NCI-H1092 (cell line): Measurements from ENCODE around the gene PTPRD.
A peak's percentile ranks its signal among the peaks of the same experiment; 100 is the strongest.

Source experiments
- DNase-seq: peaks from one replicate; lab custom pipeline; 2025; lab: John Stamatoyannopoulos, UW

The PTPRD gene

DNA sequence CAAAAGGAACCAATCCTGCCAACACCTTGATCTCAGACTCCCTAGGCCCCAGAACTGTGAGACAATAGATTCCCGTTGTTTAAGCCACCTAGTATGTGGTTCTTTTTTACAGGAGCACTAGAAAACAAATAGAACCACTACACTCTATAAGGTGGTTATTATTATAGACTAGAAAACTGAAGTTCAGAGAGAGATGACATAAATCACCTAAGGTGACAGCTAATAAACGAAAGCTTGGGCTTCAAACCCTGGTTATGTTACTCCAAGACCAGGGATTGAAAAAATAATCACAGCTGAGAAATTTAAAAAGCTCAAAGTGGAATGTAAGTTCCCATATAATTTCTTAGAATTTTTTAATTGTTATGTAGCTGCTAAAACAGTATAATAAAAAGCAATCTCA lies 2097.1 kb downstream of the PTPRD start:
- DNase-seq = no peak

GRCh38 chr9:8514760-8515159 lies 2098.0 kb downstream of the PTPRD start:
- DNase-seq = no peak

DNA sequence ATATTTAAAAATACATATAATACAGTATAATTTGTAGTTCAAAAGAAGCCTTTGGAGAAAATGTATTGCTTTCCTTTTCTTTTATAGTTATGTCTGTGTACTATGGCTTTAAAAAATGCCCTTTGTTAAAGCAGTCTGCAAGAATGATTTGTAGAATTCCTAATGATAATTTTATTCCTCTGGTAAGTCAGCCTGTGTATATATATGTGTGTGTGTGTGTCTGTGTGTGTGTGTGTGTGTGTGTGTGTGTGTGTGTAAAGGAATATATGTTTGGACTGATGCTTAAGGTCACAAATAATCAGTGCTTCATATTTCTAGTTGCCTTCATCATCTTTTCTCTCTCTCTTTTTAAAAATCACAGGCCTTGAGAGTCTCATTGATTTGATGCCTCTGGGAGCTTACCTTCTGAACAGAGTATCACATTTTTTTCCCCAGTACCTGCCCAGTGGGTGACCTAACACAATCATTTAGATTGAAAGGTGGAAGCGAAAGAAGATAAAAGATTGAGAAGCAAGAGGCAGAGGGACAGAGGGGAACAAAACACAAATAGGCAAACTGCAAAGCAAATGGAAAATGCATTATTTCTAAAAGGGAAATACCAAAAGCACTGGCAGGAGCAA lies 2104.0 kb downstream of the PTPRD start:
- DNase-seq = no peak

GRCh38 chr9:8494571-8494970 lies 2118.2 kb downstream of the PTPRD start:
- no peak for DNase-seq

GRCh38 chr9:8492679-8493078 lies 2120.1 kb downstream of the PTPRD start:
- DNase-seq = no peak

DNA sequence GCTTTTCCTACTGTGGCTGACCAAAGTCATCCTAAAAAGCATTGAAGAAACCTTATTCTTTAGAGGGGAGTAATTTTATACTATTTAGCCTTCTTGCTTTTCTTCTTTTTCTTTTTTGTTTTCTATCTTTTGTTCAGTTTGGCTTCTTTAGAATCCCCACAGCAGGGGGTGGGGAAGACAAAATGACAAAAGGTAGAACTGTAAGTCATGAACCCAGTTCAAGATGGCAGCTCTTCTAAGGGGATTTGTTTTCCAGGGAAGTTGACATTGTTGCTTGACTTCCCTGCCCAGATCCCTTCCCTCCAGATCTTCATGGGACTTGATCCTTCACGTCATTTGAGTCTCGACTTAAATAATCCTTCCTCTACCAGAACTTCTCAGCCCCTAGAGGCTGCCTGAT lies 2120.8 kb downstream of the PTPRD start:
- no peak for DNase-seq

DNA sequence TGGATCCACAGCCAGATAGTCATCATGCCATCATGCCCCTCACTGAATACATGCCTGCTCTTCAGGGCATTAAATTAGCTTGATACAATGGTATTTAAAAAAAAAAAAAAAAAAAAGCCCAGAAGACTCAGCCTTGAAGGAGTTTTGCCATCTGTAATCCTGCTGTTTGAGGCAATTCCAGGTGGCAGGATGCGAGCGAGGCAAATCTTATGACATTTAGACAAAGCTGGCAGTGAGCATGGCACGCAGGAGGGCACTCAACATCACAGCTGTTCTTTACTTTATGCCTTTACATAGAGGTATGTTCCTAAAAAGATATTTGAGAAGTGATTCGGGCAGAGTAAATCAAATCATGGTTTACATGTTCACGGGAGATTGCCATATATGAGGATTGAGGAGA lies 2121.2 kb downstream of the PTPRD start:
- DNase-seq = no peak

GRCh38 chr9:8489835-8490234 lies 2123.0 kb downstream of the PTPRD start:
- no peak for DNase-seq

DNA sequence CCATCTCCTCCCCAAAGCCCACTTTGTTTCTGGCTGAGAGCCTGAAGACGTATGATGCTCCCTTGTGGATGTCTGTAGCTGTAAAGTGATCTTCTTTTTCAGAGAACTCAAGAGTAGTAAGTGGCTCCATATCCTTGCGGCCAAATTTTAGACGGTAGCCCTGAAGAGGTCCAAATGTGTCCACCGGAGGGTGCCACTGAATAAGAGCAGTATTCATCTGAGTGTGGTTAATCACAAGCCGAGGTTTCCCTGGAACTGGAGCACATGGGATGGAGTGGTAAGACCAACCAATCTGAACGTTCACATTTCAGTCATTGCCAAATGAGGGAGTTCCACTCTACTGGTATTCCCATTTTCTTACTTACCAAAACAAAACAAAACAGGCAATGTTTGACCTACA lies 2126.7 kb downstream of the PTPRD start:
- peak; percentile 45 for DNase-seq

DNA sequence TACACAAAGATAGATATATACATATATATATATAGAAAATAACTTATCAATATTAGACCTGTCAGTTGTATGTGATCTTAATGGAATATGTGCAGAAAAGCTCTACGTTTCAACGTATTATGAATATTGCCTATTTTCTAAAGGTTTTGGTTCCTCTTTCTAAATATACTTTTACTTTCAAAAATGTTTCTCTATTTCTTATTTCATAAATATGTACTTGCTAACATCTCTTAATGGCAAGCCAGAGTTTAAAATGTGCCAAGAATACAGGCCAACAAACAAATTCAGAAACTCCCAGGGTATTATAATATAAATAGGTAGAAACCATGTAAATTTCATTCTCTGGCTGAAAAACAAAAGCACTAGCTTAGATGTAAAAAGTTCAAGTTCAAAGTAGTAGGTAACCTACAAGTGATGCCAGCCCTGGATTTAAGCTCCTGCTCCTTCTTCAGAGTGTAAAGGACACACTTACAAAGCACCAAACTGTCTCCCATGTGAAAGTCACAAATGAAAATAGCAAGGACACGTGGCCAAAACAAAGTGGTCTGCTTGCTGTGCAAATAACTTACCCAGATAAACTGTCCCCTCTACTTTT lies 2128.1 kb downstream of the PTPRD start:
- DNase-seq = no peak

DNA sequence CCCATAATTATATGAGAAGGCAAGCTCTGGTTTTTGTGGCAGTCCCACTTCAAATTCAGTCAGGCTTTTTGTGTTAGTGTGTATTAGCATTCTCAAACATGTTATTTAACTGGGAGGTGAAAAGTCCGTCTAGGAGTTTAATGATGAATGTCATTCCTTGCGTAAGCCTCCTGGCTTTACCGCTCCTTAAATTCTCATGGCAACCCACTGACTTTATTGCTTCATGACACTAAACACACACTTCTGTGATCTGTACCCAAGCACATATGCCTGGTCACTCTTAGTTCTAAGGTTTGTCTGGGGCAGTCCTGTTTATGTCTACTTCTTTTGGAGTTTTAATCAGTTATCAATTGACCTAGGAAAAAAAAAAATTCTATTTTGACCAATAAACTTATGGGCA lies 2135.4 kb downstream of the PTPRD start:
- no peak for DNase-seq

- DNase-seq = no peak
Measured at GRCh38 chr9:8474937-8475336, 2137.9 kb downstream of the PTPRD start.

DNA sequence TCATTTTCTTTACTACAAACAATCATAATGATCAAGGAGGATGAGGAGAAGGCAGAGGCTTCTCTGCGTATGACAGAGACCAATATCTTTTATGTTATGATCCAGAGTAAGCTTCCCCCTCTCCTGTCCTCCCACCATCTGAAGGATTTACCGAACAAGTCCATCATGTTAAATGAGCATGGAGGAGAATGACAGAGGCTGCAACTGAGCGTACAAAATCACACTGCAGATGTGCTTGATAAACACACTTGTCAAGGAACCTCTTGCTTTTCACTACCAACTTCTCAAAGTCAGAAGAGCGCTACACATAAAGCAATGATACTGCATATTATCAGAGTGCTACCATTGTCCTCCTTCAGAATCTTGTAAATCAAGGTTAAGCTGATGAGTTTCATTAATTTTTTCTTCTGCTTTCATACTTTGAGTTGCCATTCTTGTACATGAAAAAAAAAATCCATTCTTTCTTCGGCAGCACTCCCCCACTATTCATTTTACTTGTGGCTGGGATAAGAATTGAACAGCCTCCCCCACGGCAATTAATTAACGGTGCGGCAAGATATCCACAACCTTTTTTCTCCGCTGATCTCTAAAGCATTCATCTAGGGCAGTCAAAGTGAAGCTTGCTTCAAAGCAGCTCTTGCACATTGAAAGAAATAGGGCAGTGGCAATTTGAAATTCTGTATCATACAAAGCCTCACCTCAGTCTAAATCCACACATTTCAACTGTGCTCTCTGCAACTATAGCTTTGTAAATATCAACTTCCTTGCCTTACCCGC lies 2139.4 kb downstream of the PTPRD start:
- DNase-seq = no peak

DNA sequence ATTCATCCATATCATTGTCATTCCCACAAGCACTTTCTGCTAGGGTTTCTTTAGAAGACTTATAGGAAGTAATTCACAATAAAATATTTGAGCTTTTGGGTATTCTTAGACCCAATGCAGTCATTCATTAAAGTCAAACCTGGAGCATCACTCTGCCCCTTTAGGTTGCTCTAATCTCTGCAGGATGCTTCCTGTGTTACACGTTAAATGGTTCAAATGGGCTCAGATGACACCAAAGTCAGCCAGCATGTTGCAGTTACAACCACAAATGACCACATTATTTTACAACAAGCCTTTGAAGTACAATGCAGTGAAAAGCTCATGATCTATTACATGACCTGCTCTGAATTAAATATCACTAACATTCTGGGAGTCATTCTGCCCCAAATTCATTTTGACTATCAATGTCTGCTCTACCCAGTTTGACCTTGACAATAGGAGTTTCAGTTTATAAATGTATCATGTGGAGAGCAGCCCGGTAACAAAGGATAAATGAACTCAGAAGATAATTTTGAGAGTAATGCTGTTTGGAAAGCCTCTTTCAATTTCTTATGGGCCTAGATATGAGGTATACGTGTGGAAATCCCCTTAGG lies 2144.7 kb downstream of the PTPRD start:
- no peak for DNase-seq

DNA sequence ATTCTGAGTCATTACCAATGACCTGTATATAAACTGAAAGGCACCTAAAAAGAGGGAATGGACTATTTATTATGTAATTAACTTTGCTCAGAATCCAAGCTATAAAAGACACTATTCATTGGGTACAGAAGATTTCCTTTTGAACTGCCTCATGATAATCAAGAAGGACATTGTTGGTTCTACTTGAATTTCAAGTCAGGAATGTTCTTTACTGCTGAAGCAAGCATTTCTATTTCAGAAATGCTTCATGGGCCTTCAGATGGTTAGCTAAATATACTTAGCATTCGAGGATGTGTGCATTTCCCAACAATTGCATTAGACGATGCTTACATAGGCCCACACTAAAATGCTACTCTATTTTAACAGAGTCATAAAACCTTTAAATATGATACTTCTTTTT lies 2155.0 kb downstream of the PTPRD start:
- no peak for DNase-seq

DNA sequence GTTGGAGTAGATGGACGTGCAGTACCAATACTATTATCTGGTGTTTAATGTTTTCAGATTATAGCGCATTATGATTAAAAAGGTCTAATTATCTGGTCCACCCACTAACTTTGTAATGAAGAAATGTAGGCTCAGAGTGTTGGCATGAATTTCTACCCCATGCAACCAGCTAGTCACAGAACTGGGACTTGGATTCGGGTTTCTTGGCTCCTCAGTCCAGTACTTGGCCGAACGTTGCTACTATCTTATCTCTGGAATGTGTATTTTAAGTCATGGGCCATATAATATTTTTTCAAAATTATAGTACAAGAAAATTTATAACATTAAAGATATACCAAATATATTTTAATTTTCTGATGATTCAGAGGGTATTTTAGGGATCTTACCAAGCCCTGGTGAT lies 2155.7 kb downstream of the PTPRD start:
- DNase-seq = no peak

DNA sequence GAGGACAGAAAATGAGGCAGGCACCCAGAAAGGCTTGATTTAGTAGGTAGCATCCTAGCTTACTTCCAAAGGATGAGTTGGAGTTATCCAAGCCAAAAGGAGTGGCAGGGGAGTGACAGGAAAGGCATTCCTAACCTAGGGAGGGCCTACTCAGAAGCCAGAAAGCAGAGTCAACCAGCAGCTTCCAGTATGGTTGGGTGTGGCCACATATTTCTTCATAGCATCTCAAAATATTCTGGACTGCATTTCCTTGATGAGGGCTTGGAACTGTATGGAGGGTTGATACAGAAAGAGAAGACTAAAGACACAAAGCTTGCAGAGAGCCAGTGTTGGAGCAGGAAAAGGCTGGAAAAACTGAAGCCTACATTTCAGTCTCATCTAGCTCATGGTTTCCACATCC lies 2156.5 kb downstream of the PTPRD start:
- DNase-seq = no peak

- DNase-seq = no peak
Measured at GRCh38 chr9:8450810-8451545, 2161.8 kb downstream of the PTPRD start.

DNA sequence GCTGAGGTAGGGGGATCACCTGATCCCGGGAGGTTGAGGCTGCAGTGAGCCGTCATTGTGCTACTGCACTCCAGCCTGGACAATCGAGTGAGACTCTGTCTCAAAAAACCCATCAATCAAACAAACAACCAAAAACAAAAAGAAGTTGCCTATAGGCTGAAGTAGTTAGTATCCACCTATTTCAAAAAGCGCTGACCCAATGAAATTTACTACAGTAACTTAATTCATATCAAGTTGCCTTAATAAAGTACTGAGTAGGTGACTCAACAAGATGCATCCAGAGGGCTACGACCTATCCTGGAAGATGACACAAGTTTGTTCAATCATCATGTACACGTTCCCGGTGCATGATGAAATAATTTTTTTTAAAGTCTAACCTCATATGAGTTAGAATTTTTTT lies 2164.6 kb downstream of the PTPRD start:
- DNase-seq = no peak

DNA sequence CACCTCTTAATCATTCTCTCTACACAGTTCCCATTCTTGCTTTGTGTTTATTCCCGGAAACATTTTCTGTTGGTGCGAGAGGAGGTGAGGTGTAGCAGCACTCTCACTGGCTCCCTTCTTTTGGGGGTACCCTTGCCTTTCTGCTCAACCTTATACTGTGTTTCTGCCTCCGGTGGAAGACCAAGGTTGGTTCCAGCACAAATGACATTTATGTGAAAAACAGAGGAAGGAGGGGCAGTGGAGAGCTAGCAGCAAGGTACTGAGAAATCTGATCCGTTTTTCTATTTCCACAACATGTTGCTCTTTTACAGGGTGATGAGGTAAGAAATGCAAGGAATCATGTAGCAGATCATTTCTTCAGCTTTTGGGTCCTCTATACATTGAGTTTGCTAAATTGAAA lies 2165.2 kb downstream of the PTPRD start:
- no peak for DNase-seq

DNA sequence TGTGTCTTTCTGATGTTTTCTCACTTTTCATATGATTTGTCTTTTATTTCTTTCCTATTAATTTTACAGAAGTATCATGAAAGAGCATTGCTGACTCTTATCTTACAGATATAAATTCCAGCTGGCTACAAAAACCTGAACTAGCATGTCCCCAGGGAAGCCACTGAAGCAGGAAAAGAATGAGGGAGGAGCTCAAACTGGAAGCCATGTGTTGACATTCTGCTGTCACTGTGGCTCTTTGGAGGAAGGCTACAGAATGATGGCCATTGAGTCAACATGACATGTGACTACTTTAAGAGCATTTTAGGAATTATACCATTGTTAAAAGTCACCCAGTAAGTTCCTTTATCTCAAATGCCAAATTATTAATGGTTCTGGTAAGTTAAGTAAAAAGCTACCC lies 2174.9 kb downstream of the PTPRD start:
- no peak for DNase-seq

DNA sequence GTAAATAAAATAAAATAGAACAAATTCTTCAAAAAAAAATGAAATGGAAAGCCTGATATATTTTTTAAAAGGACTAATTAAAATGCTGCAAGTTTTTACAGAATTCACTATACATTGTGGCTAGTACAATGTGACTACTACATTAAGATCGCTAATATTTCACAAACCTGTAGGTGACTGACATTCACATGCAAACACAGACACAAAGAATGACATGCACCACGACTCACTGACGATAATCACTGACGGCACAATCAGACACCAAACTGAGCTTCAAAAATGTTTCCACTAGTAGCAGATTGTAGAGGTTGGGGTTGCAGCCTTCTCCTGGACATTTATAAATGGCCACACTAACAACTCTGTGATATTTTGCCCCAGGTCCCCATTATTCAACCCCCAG lies 2175.5 kb downstream of the PTPRD start:
- DNase-seq = no peak

DNA sequence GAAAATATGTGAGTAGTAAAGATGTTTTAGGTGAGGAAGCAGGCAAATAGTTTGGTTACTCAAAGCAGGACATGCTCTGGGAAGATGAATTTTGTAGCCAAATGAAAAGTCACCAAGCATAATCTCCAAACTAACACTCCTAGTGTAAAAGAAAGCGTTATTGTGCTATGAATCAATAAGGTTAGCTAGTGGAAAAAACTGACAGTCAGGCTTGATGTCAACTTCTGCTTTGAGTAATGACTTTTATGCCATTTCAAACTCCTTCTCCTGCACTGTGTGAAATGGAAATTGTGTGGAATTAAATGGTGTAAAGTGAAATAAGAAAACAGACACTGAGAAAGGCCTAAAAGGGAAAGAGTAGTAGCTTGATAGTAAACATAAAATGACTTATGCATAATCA lies 2176.0 kb downstream of the PTPRD start:
- DNase-seq = no peak
